Endothelial cell of umbilical vein (primary cell): ENCODE measurements around the gene CHRM3. TPM values are rescaled to one million over a fixed set of nuclear protein-coding genes. Genes with fewer than 3 reads are reported as not detected.

Experiments used
- BruUV-seq: library from RNA; stranded (reverse); fragments of 400-500 nt; replicated peaks from 2 replicates; lab custom pipeline; 2021; lab: Mats Ljungman, UMichigan
- CTCF ChIA-PET: fragments of 300-600, 350-600 bp; sonication (Branson Sonifier 250); formaldehyde crosslinking; loops from one replicate; lab custom pipeline; 2021; ENCODE audit warnings: antibody characterized with exemption, inconsistent platforms; lab: Charles Lee
- POLR2A ChIA-PET: fragments of 300-600, 350-600 bp; sonication (Branson Sonifier 250); formaldehyde crosslinking; loops from one replicate; lab custom pipeline; 2021; ENCODE audit warnings: antibody characterized with exemption, inconsistent platforms; lab: Charles Lee
- DNase-seq: peaks from one replicate; pipeline ENCODE4 v3.0.0-alpha.2; 2011; ENCODE audit warnings: low read depth, low spot score
- FAIRE-seq: peaks from 2 replicates; lab custom pipeline; 2011; peaks lifted over from hg19 to GRCh38; lab: Jason Lieb, UNC
- H2AFZ ChIP-seq: 2 replicates; pipeline ENCODE4 v1.6.0; 2012; ENCODE audit warnings: low read depth, low read length, control low read depth, inconsistent platforms
- H3K27ac ChIP-seq: 2 replicates; pipeline ENCODE4 v1.5.1; 2011; ENCODE audit warnings: low read depth, mild to moderate bottlenecking, control low read depth, low read length, moderate library complexity; ENCODE audit not compliant: insufficient read depth
- H3K27me3 ChIP-seq, 2 experiments: 2 replicates each; pipeline versions ENCODE4 v1.6.0 to v1.6.1; 2011; ENCODE audit warnings: low read length in 2 of 2, mixed read lengths in 1 of 2; ENCODE audit not compliant: control insufficient read depth in 2 of 2, insufficient read depth in 2 of 2
- H3K36me3 ChIP-seq, 2 experiments: 2 replicates in 1 of 2; 3 replicates in 1 of 2; pipeline ENCODE4 v1.5.1; 2011; ENCODE audit warnings: low read length in 2 of 2, mild to moderate bottlenecking in 1 of 2, moderate library complexity in 1 of 2; ENCODE audit not compliant: control insufficient read depth in 2 of 2, insufficient read depth in 2 of 2; ENCODE audit errors: extremely low read depth in 1 of 2
- H3K4me1 ChIP-seq: 3 replicates; pipeline ENCODE4 v1.5.1; 2011; ENCODE audit warnings: mild to moderate bottlenecking, low read length; ENCODE audit not compliant: control insufficient read depth, insufficient read depth; ENCODE audit errors: extremely low read depth
- H3K4me2 ChIP-seq: 2 replicates; pipeline ENCODE4 v1.6.1; 2011; ENCODE audit warnings: low read length, control low read depth, mixed read lengths; ENCODE audit not compliant: insufficient read depth
- H3K4me3 ChIP-seq, 3 experiments: fragments of 200-600 bp in 1 of 3; sonication (generic), shearing (Covaris generic) in 1 of 3; replicated peaks in 1 of 3; 2 replicates each; pipeline ENCODE4 v1.5.1; 2011 to 2016; ENCODE audit warnings: control low read depth in 3 of 3, low read length in 3 of 3, mild to moderate bottlenecking in 2 of 3, inconsistent platforms in 1 of 3, low read depth in 1 of 3, moderate library complexity in 1 of 3; ENCODE audit not compliant: insufficient read depth in 1 of 3
- H3K79me2 ChIP-seq: 2 replicates; pipeline ENCODE4 v1.6.0; 2012; ENCODE audit warnings: low read length, inconsistent platforms; ENCODE audit not compliant: control insufficient read depth, insufficient read depth
- H3K9ac ChIP-seq: replicated peaks from 2 replicates; pipeline ENCODE3; 2011; ENCODE audit warnings: low read length, control low read depth; ENCODE audit not compliant: insufficient read depth; ENCODE audit errors: extremely low read depth
- H3K9me1 ChIP-seq: replicated peaks from 3 replicates; pipeline ENCODE4 v1.6.0; 2011; ENCODE audit warnings: mild to moderate bottlenecking, low read length; ENCODE audit not compliant: control insufficient read depth, insufficient read depth; ENCODE audit errors: extremely low read depth
- H3K9me3 ChIP-seq: replicated peaks from 2 replicates; pipeline ENCODE4 v1.5.1; 2012; ENCODE audit warnings: low read length, inconsistent platforms; ENCODE audit not compliant: control insufficient read depth, insufficient read depth
- H4K20me1 ChIP-seq: replicated peaks from 2 replicates; pipeline ENCODE3; 2011; ENCODE audit warnings: mild to moderate bottlenecking, low read length; ENCODE audit not compliant: control insufficient read depth, insufficient read depth; ENCODE audit errors: extremely low read depth
- EZH2 ChIP-seq: IDR thresholded peaks from 2 replicates; pipeline ENCODE4 v1.6.1; 2012; ENCODE audit warnings: borderline replicate concordance, low read depth, mild to moderate bottlenecking, moderate library complexity, low read length, inconsistent platforms; ENCODE audit not compliant: severe bottlenecking
- FOS ChIP-seq: IDR thresholded peaks from 2 replicates; pipeline ENCODE4 v1.6.1; 2011; ENCODE audit warnings: mild to moderate bottlenecking, low read length, moderate library complexity, borderline replicate concordance; ENCODE audit not compliant: insufficient read depth
- GATA2 ChIP-seq: IDR thresholded peaks from 2 replicates; pipeline ENCODE4 v1.7.0; 2011; ENCODE audit warnings: low read depth, mild to moderate bottlenecking, moderate library complexity, mixed read lengths, low read length; ENCODE audit not compliant: insufficient read length, insufficient read depth
- JUN ChIP-seq: IDR thresholded peaks from 2 replicates; pipeline ENCODE4 v1.6.1; 2011; ENCODE audit warnings: borderline replicate concordance, low read depth; ENCODE audit not compliant: insufficient read length, insufficient read depth
- MYC ChIP-seq: IDR thresholded peaks from one replicate; pipeline ENCODE4 v1.6.1; 2011; ENCODE audit warnings: mild to moderate bottlenecking, low read depth, low read length
- POLR2A ChIP-seq: IDR thresholded peaks from 2 replicates; pipeline ENCODE4 v1.6.1; 2012; ENCODE audit warnings: low read depth, mild to moderate bottlenecking, control low read depth, low read length
- POLR2AphosphoS5 ChIP-seq: IDR thresholded peaks from 2 replicates; pipeline ENCODE4 v1.6.1; 2012; ENCODE audit warnings: low read depth, mild to moderate bottlenecking, control low read depth, low read length, moderate library complexity; ENCODE audit not compliant: insufficient read depth
- dilution Hi-C: fragments of 300-500 bp; cut with MboI; formaldehyde crosslinking; loops from one replicate; pipeline ENCODE4 v1.15.0; 2019; ENCODE audit warnings: low sequenced_read_pairs; ENCODE audit not compliant: extremely low pct_ligation_motif_present
- intact Hi-C: fragments of 100-400 bp; cut with micrococcal nuclease; formaldehyde crosslinking; loops from one replicate; pipeline ENCODE4 v1.10.0; 2022
- polyA plus RNA-seq, 4 experiments: library from polyadenylated mRNA; depleted of rRNA in 3 of 4; stranded (reverse) in 3 of 4; unstranded in 1 of 4; fragments of >200 nt; gene quantifications; 2 replicates each; pipeline versions ENCODE4 v1.2.1 to v1.2.3, GENCODE V29; 2011 to 2012; ENCODE audit warnings: missing spikeins in 1 of 4
- total RNA-seq: library from RNA; stranded (reverse); gene quantifications from 2 replicates; pipeline ENCODE4 v1.2.3, GENCODE V29; 2021
- TF ChIP-seq, protein P1 (sequence below): IDR thresholded peaks from 2 replicates; pipeline ENCODE4 v1.6.1; 2011; ENCODE audit not compliant: insufficient read depth, insufficient read length
- TF ChIP-seq, protein P2 (sequence below), 2 donors: IDR thresholded peaks; 1 replicate in 1 of 2; 2 replicates in 1 of 2; pipeline ENCODE4 v1.5.1; 2011; ENCODE audit warnings: low read length in 2 of 2, mild to moderate bottlenecking in 2 of 2, moderate library complexity in 2 of 2, control low read depth in 1 of 2, inconsistent platforms in 1 of 2, low read depth in 1 of 2; ENCODE audit not compliant: insufficient read depth in 1 of 2; ENCODE audit errors: extremely low read depth in 1 of 2

The CHRM3 gene
- total and polyA plus RNA-seq, 2 donors (not counting 3 experiments of a cell fraction or from before 2014, with no cell fraction given), result not detected

DNA sequence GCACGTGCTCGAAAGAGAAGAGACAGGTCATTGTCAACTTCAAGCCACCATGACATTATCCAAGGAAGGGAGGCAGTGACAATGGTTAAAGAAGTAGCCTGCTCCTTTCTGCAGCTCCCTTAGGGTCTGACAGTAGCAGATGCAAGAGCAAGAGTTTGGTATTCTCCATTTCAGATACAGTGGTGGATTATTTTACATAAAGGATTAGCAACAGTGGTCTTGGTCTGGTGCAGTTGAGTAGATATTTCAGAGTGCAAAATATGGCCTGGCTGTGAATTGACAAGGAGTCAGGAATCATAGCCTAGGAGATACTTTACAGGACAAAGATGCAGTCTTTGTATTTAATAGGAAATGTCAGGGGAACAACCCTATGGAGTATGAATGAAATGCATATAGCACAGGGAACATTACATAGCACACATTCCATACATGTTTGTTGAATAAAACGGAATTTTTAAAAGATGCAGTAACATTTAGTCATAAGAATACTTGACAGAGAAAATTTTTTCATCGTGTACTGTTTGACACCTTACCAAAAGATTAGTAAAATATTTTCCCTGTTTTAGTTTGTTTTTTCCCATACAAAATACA, 41.8 kb downstream of the CHRM3 start:
- FAIRE-seq, result no peak
- TF ChIP-seq EZH2 (no peak), MYC (no peak), FOS (no peak), POLR2AphosphoS5 (no peak), POLR2A (no peak), GATA2 (no peak)
- TF ChIP-seq, protein P1, sequence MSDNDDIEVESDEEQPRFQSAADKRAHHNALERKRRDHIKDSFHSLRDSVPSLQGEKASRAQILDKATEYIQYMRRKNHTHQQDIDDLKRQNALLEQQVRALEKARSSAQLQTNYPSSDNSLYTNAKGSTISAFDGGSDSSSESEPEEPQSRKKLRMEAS, result no peak

DNA sequence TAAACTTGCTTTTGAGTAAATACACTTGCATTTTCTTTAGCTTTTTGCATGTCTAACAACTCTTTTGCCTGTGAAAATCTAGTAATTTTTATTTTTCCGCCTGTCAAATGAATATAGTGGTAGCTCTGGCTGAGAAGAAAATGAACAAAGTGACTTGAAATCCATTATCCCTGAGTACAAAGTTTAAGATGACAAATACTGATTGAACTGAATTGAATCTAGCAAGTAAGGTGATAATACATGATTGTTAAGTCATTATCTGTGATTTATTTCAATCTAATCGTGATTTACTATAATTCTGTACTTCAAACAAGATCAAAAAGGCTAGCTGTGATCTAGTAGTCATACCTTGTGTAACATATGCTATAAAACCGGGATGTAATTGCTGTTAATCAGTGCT, 42.8 kb downstream of the CHRM3 start:
- no peak overlapping the region for H2AFZ ChIP-seq
- dilution Hi-C loops, result no loop called here
- no peaks in the 10 kb centered on the region for H3K36me3 ChIP-seq
- intact Hi-C loops, result no loop called here
- no peak for DNase-seq
- no peaks in the 10 kb centered on the region for H3K9me1 ChIP-seq
- H3K79me2 ChIP-seq, result no peaks in the 10 kb centered on the region
- peaks cover 6% of the 10 kb centered on the region for H3K9me3 ChIP-seq
- no peaks in the 10 kb centered on the region for H4K20me1 ChIP-seq
- no peaks in the 10 kb centered on the region for H3K27me3 ChIP-seq
- H3K4me3 ChIP-seq, result no peak overlapping the region
- no peak overlapping the region for H3K9ac ChIP-seq
- ChIA-PET CTCF (no interaction called here), POLR2A (no interaction called here)
- no peak for TF ChIP-seq POLR2AphosphoS5
- TF ChIP-seq MYC, result no peak
- no peak for TF ChIP-seq JUN
- TF ChIP-seq, protein P2, sequence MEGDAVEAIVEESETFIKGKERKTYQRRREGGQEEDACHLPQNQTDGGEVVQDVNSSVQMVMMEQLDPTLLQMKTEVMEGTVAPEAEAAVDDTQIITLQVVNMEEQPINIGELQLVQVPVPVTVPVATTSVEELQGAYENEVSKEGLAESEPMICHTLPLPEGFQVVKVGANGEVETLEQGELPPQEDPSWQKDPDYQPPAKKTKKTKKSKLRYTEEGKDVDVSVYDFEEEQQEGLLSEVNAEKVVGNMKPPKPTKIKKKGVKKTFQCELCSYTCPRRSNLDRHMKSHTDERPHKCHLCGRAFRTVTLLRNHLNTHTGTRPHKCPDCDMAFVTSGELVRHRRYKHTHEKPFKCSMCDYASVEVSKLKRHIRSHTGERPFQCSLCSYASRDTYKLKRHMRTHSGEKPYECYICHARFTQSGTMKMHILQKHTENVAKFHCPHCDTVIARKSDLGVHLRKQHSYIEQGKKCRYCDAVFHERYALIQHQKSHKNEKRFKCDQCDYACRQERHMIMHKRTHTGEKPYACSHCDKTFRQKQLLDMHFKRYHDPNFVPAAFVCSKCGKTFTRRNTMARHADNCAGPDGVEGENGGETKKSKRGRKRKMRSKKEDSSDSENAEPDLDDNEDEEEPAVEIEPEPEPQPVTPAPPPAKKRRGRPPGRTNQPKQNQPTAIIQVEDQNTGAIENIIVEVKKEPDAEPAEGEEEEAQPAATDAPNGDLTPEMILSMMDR (IDR thresholded peaks at IDR 0.05; ENCODE audit: extremely low read depth in 1 of 2, insufficient read depth in 1 of 2, low read depth in 1 of 2, low read length in 2 of 2), result no peak
- TF ChIP-seq, protein P1, result no peak
- no peak for TF ChIP-seq POLR2A
- TF ChIP-seq GATA2, result no peak
- no peak for TF ChIP-seq FOS
- TF ChIP-seq EZH2, result no peak
- BruUV-seq, result no TSS peak
- no peak overlapping the region for H3K27ac ChIP-seq
- FAIRE-seq, result no peak
- H3K4me2 ChIP-seq, result no peak overlapping the region
- no peaks in the 10 kb centered on the region for H3K4me1 ChIP-seq

More for the DNA sequence above, 41.8 kb downstream of the CHRM3 start:
- Histone ChIP-seq H3K79me2 (no peaks in the 10 kb centered on the region), H3K9me3 (peaks cover 5% of the 10 kb centered on the region), H3K4me1 (no peaks in the 10 kb centered on the region), H3K36me3 (no peaks in the 10 kb centered on the region), H3K4me2 (no peak overlapping the region), H3K27me3 (no peaks in the 10 kb centered on the region), H3K27ac (no peak overlapping the region), H3K4me3 (no peak overlapping the region), H2AFZ (no peak overlapping the region), H3K9ac (no peak overlapping the region), H4K20me1 (no peaks in the 10 kb centered on the region), H3K9me1 (no peaks in the 10 kb centered on the region)
- intact Hi-C loops, result no loop called here
- DNase-seq, result no peak
- dilution Hi-C loops, result no loop called here
- CTCF ChIA-PET, result no interaction called here
- POLR2A ChIA-PET, result no interaction called here
- BruUV-seq, result no TSS peak
